NCI-H460 (cell line): ENCODE results near the gene PEX5. TPM values are rescaled to one million over a fixed set of nuclear protein-coding genes. Genes with fewer than 3 reads are reported as not detected.
"Not testable (repeated sequence)": the region's sequence is repeated elsewhere in the genome, so short reads cannot be mapped to it uniquely, and the experiment has no call there.

Source experiments
- DNase-seq: peaks from one replicate; pipeline ENCODE4 v3.0.0-alpha.2; 2016; ENCODE audit warnings: low read depth; ENCODE audit errors: extremely low read depth
- total RNA-seq: library from RNA; depleted of rRNA; stranded (reverse); fragments of >200 nt; shearing (Covaris generic); gene quantifications from 2 replicates; pipeline ENCODE4 v1.2.3, GENCODE V29; 2014

Gene PEX5
- total RNA-seq, 1 experiment from 2014 or later = 13.9 TPM

GRCh38 chr12:7158781-7159609 is 30.5 kb upstream of the PEX5 start:
- DNase-seq = no peak

- DNase-seq = no peak
These were observed 29.3 kb upstream of the PEX5 start for GRCh38 chr12:7160183-7160582.

- DNase-seq = no peak
These were observed 28.2 kb upstream of the PEX5 start for GRCh38 chr12:7161327-7161726.

GRCh38 chr12:7161811-7162210 is 27.7 kb upstream of the PEX5 start:
- no peak for DNase-seq

- peak; percentile 12 for DNase-seq
These were observed 26.8 kb upstream of the PEX5 start for GRCh38 chr12:7162691-7163114.

GRCh38 chr12:7169951-7170350 is 19.5 kb upstream of the PEX5 start:
- no peak for DNase-seq

GRCh38 chr12:7171854-7172253 is 17.6 kb upstream of the PEX5 start:
- DNase-seq = no peak

- no peak for DNase-seq
These were observed 14.0 kb upstream of the PEX5 start for GRCh38 chr12:7175493-7175892.

GRCh38 chr12:7176595-7176994 is 12.9 kb upstream of the PEX5 start:
- no peak for DNase-seq

- no peak for DNase-seq
These were observed 11.0 kb upstream of the PEX5 start for GRCh38 chr12:7178481-7178880.

GRCh38 chr12:7180685-7181084 is 8.8 kb upstream of the PEX5 start:
- DNase-seq = no peak

GRCh38 chr12:7186058-7186457 is 3.4 kb upstream of the PEX5 start:
- DNase-seq = not testable (repeated sequence)

- DNase-seq = peak; percentile 61
These were observed 706 bp upstream of the PEX5 start for GRCh38 chr12:7188562-7189397.

GRCh38 chr12:7190268-7191055 is 976 bp downstream of the PEX5 start:
- DNase-seq = no peak

GRCh38 chr12:7193674-7194073 is 4.2 kb downstream of the PEX5 start:
- DNase-seq = no peak

GRCh38 chr12:7197841-7198240 is 8.4 kb downstream of the PEX5 start:
- no peak for DNase-seq

- no peak for DNase-seq
These were observed 13.6 kb downstream of the PEX5 start for GRCh38 chr12:7203109-7203508.

- DNase-seq = no peak
These were observed 15.6 kb downstream of the PEX5 start for GRCh38 chr12:7205091-7205490.

GRCh38 chr12:7206691-7207090 is 17.2 kb downstream of the PEX5 start:
- DNase-seq = no peak

- DNase-seq = no peak
These were observed 18.6 kb downstream of the PEX5 start for GRCh38 chr12:7207866-7208625.
